HepG2 (cell line): ENCODE measurements around the gene EXOC7.

Experiments
- ATF6 ChIP-seq: sonication (generic); formaldehyde crosslinking; conservative IDR thresholded peaks from 2 replicates; pipeline ENCODE4 v1.4.0; 2020; ENCODE audit warnings: missing genetic modification reagents
- BRF2 ChIP-seq: sonication (generic); formaldehyde crosslinking; IDR thresholded peaks from 2 replicates; pipeline ENCODE4 v1.8.1; 2022; ENCODE audit warnings: mild to moderate bottlenecking, missing genetic modification reagents
- CTCF ChIP-seq: sonication (generic); formaldehyde crosslinking; IDR thresholded peaks from 2 replicates; pipeline ENCODE4 v1.5.0; 2020; ENCODE audit warnings: mild to moderate bottlenecking, missing genetic modification reagents, moderate library complexity
- EP300 ChIP-seq, 3 experiments: sonication (generic) in 1 of 3; formaldehyde crosslinking in 1 of 3; IDR thresholded peaks; 2 replicates each; pipeline versions ENCODE4 v1.5.1 to v1.6.1; 2011 to 2020; ENCODE audit warnings: low read depth in 2 of 3, low read length in 2 of 3, borderline replicate concordance in 1 of 3, improper control_type of control experiment in 1 of 3, mild to moderate bottlenecking in 1 of 3, missing genetic modification reagents in 1 of 3, moderate library complexity in 1 of 3
- JUN ChIP-seq: sonication (generic); formaldehyde crosslinking; IDR thresholded peaks from 2 replicates; pipeline ENCODE4 v1.4.0; 2020; ENCODE audit warnings: mild to moderate bottlenecking, missing genetic modification reagents
- MAF1 ChIP-seq: sonication (generic); formaldehyde crosslinking; IDR thresholded peaks from 2 replicates; pipeline ENCODE4 v1.5.0; 2020; ENCODE audit warnings: missing genetic modification reagents, borderline replicate concordance
- NFRKB ChIP-seq: fragments of 450-650 bp; IDR thresholded peaks from 2 replicates; pipeline ENCODE4 v1.6.1; 2017
- POLR2AphosphoS5 ChIP-seq: IDR thresholded peaks from 2 replicates; pipeline ENCODE4 v1.6.1; 2012; ENCODE audit warnings: low read depth, low read length
- SP2 ChIP-seq: sonication (generic); formaldehyde crosslinking; IDR thresholded peaks from 2 replicates; pipeline ENCODE4 v1.5.1; 2020; ENCODE audit warnings: mild to moderate bottlenecking, missing genetic modification reagents
- ZBTB1 ChIP-seq: sonication (generic); formaldehyde crosslinking; IDR thresholded peaks from 2 replicates; pipeline ENCODE4 v1.4.0; 2020; ENCODE audit warnings: missing genetic modification reagents, borderline replicate concordance
- ZNF770 ChIP-seq: sonication (generic); formaldehyde crosslinking; IDR thresholded peaks from 2 replicates; pipeline ENCODE4 v1.5.0; 2020; ENCODE audit warnings: mild to moderate bottlenecking, missing genetic modification reagents

- no peak for TF ChIP-seq NFRKB
- no peak for TF ChIP-seq BRF2 (CRISPR knock-in tag)
- TF ChIP-seq CTCF (CRISPR knock-in tag), result no peak
- TF ChIP-seq JUN (CRISPR knock-in tag), result no peak
- TF ChIP-seq MAF1 (CRISPR knock-in tag), result no peak
- no peak for TF ChIP-seq EP300 (IDR thresholded peaks at IDR 0.05; ENCODE audit: low read depth in 2 of 2, low read length in 2 of 2)
- no peak for TF ChIP-seq EP300 (CRISPR knock-in tag; IDR thresholded peaks at IDR 0.05; ENCODE audit: borderline replicate concordance)
- no peak for TF ChIP-seq SP2 (CRISPR knock-in tag)
- no peak for TF ChIP-seq ZNF770 (CRISPR knock-in tag)
- TF ChIP-seq ZBTB1 (CRISPR knock-in tag), result no peak
- TF ChIP-seq ATF6 (CRISPR knock-in tag), result no peak
- no peak for TF ChIP-seq POLR2AphosphoS5
These were observed 31.6 kb upstream of the EXOC7 start for GRCh38 chr17:76134911-76135809.
